B cell (primary cell): ENCODE results near the gene QRFP. TPM values are rescaled to one million over a fixed set of nuclear protein-coding genes. Genes with fewer than 3 reads are reported as not detected.

ENCODE experiments used
- ATAC-seq: fragments of 200-7000 bp; cut with Tn5 transposase; one replicate; pipeline ENCODE4 v1.10.0; 2021; ENCODE audit warnings: low read depth, mild to moderate bottlenecking, moderate number of reproducible peaks, moderate library complexity
- CTCF ChIA-PET: fragments of 350-600 bp; sonication (Branson Sonifier 250); formaldehyde crosslinking; loops from one replicate; lab custom pipeline; 2021; ENCODE audit warnings: antibody characterized with exemption, inconsistent platforms; lab: Charles Lee
- POLR2A ChIA-PET: fragments of 350-600 bp; sonication (Branson Sonifier 250); formaldehyde crosslinking; loops from one replicate; lab custom pipeline; 2021; ENCODE audit warnings: antibody characterized with exemption; lab: Charles Lee
- DNase-seq: peaks from one replicate; pipeline ENCODE4 v3.0.0; 2013
- H2AFZ ChIP-seq: 2 replicates; pipeline ENCODE4 v1.6.1; 2012; ENCODE audit warnings: mild to moderate bottlenecking, low read depth, low read length; ENCODE audit not compliant: insufficient read depth, poor library complexity, severe bottlenecking
- H3K27ac ChIP-seq, 2 donors: 1 replicate in 1 of 2; 2 replicates in 1 of 2; pipeline ENCODE4 v1.5.1; 2012 to 2013; ENCODE audit warnings: low read length in 2 of 2, mild to moderate bottlenecking in 2 of 2, moderate library complexity in 1 of 2
- H3K27me3 ChIP-seq, 4 experiments: fragments of 200-600 bp in 1 of 4; sonication (generic) in 1 of 4; replicated peaks in 1 of 4; 1 replicate in 2 of 4; 2 replicates in 2 of 4; pipeline versions ENCODE4 v1.6.1 to v1.7.0; 2013 to 2016; ENCODE audit warnings: low read length in 3 of 4, mild to moderate bottlenecking in 2 of 4, mixed read lengths in 1 of 4, moderate library complexity in 1 of 4; ENCODE audit not compliant: insufficient read depth in 4 of 4, control insufficient read depth in 3 of 4; ENCODE audit errors: control extremely low read depth in 1 of 4
- H3K36me3 ChIP-seq, 2 experiments: replicated peaks in 1 of 2; 1 replicate in 1 of 2; 2 replicates in 1 of 2; pipeline versions ENCODE4 v1.6.1 to v1.7.1; 2013; ENCODE audit warnings: low read length in 1 of 2; ENCODE audit not compliant: insufficient read depth in 2 of 2, control insufficient read depth in 1 of 2; ENCODE audit errors: control extremely low read depth in 1 of 2, extremely low read depth in 1 of 2
- H3K4me1 ChIP-seq, 2 donors: fragments of 200-600 bp in 1 of 2; sonication (generic) in 1 of 2; 1 replicate in 1 of 2; 2 replicates in 1 of 2; pipeline versions ENCODE4 v1.5.1 to v1.6.1; 2013 to 2017; ENCODE audit warnings: low read length in 2 of 2; ENCODE audit not compliant: control insufficient read depth in 2 of 2, insufficient read depth in 2 of 2
- H3K4me2 ChIP-seq: replicated peaks from 2 replicates; pipeline ENCODE3; 2012; ENCODE audit warnings: mild to moderate bottlenecking, low read depth, low read length; ENCODE audit not compliant: poor library complexity, severe bottlenecking
- H3K4me3 ChIP-seq, 5 experiments: fragments of 200-600 bp in 1 of 5; sonication (generic) in 1 of 5; 1 replicate in 3 of 5; 2 replicates in 2 of 5; pipeline versions ENCODE4 v1.5.1 to v1.7.0; 2011 to 2016; ENCODE audit warnings: low read length in 4 of 5, mild to moderate bottlenecking in 4 of 5, low read depth in 2 of 5, control low read depth in 1 of 5, moderate library complexity in 1 of 5; ENCODE audit not compliant: insufficient read depth in 1 of 5; ENCODE audit errors: control extremely low read depth in 1 of 5, extremely low read depth in 1 of 5
- H3K79me2 ChIP-seq: fragments of 200-600 bp; sonication (generic); one replicate; pipeline ENCODE4 v1.6.0; 2016; ENCODE audit warnings: low read length; ENCODE audit not compliant: control insufficient read depth, insufficient read depth
- H3K9ac ChIP-seq: fragments of 200-600 bp; sonication (generic); 2 replicates; pipeline ENCODE4 v1.6.1; 2017; ENCODE audit warnings: mild to moderate bottlenecking, low read length, moderate library complexity
- H3K9me3 ChIP-seq, 3 donors: one replicate each; pipeline versions ENCODE4 v1.6.1 to v1.7.1; 2013; ENCODE audit warnings: low read length in 2 of 3; ENCODE audit not compliant: control insufficient read depth in 2 of 3, insufficient read depth in 1 of 3; ENCODE audit errors: control extremely low read depth in 1 of 3
- H4K20me1 ChIP-seq: 2 replicates; pipeline ENCODE4 v1.6.0; 2012; ENCODE audit warnings: mild to moderate bottlenecking, low read length; ENCODE audit not compliant: insufficient read depth, control insufficient read depth, poor library complexity, severe bottlenecking
- H3K27ac Mint-ChIP-seq: one replicate; pipeline ENCODE4 v1.8.0; 2021; ENCODE audit warnings: mixed read lengths
- H3K27me3 Mint-ChIP-seq: one replicate; pipeline ENCODE4 v1.8.0; 2021; ENCODE audit warnings: mixed read lengths
- H3K4me1 Mint-ChIP-seq: one replicate; pipeline ENCODE4 v1.8.0; 2021; ENCODE audit warnings: mixed read lengths
- H3K4me3 Mint-ChIP-seq: one replicate; pipeline ENCODE4 v1.8.0; 2021; ENCODE audit warnings: mixed read lengths
- H3K9me3 Mint-ChIP-seq: one replicate; pipeline ENCODE4 v1.8.0; 2022; ENCODE audit warnings: mixed read lengths; ENCODE audit not compliant: insufficient read depth
- CTCF ChIP-seq: fragments of 200-600 bp; IDR thresholded peaks from one replicate; pipeline ENCODE4 v1.8.0; 2022; ENCODE audit warnings: antibody characterized with exemption, mild to moderate bottlenecking
- EZH2 ChIP-seq: IDR thresholded peaks from 2 replicates; pipeline ENCODE4 v1.6.1; 2012; ENCODE audit warnings: borderline replicate concordance, low read depth, mild to moderate bottlenecking, moderate library complexity, low read length; ENCODE audit not compliant: insufficient read depth, poor library complexity, severe bottlenecking
- WGBS: methylation state at CpG from one replicate; pipeline ENCODE4 v1.1.5; 2013; ENCODE audit warnings: missing lambda C conversion rate; ENCODE audit not compliant: insufficient coverage; 5-methylcytosine and 5-hydroxymethylcytosine counted together
- intact Hi-C: fragments of 100-400 bp; cut with micrococcal nuclease; formaldehyde crosslinking; loops from one replicate; pipeline ENCODE4 v1.10.0; 2022
- polyA plus RNA-seq: library from polyadenylated mRNA; depleted of rRNA; stranded (reverse); fragments of >200 nt; gene quantifications from 2 replicates; pipeline ENCODE4 v1.2.3, GENCODE V29; 2012
- total RNA-seq, 2 donors: library from RNA; stranded (reverse); fragments of 120-200 nt in 1 of 2; gene quantifications; 1 replicate in 1 of 2; 2 replicates in 1 of 2; pipeline versions ENCODE4 v1.2.3 to v1.2.4, GENCODE V29; 2013 to 2022

The QRFP gene
- total and polyA plus RNA-seq, 2 donors (not counting 1 experiment from before 2014, with no cell fraction given), result 0.07 TPM; not detected in 1

GRCh38 chr9:130857864-130858738, 38.5 kb downstream of the QRFP start:
- Histone ChIP-seq H3K4me3 (no peak overlapping the region), H3K9me3 (no peaks in the 10 kb centered on the region), H3K4me1 (no peaks in the 10 kb centered on the region), H3K27ac (no peak overlapping the region), H2AFZ (no peak overlapping the region), H3K79me2 (no peaks in the 10 kb centered on the region), H3K4me2 (no peak overlapping the region), H3K9ac (no peak overlapping the region), H3K36me3 (peaks cover 1 to 25% of the 10 kb centered on the region in 2 experiments), H3K27me3 (no peaks in the 10 kb centered on the region), H4K20me1 (no peaks in the 10 kb centered on the region)
- no peak for TF ChIP-seq EZH2
- Mint-ChIP-seq H3K27ac (no peak overlapping the region), H3K4me1 (no peaks in the 10 kb centered on the region), H3K9me3 (no peaks in the 10 kb centered on the region), H3K27me3 (no peaks in the 10 kb centered on the region), H3K4me3 (no peak overlapping the region)
- CTCF ChIA-PET, result interaction anchor here (1.3 to 1.4 kb wide), 3 partner anchors 9 to 149 kb away, joined by 3 to 4 read pairs (median 3); no protein-coding TSS in a partner anchor
- ATAC-seq (no peak), DNase-seq (no peak)
- POLR2A ChIA-PET, result no interaction called here
- intact Hi-C loops, result no loop called here
- 82% methylated on average over 20 of the region's 22 CpGs for WGBS

- WGBS, result 97% methylated on average over 5 of the region's 8 CpGs
- CTCF ChIA-PET, result interaction anchor here (0.7 to 1.0 kb wide), 2 partner anchors 13 to 150 kb away, joined by 3 read pairs; no protein-coding TSS in a partner anchor
- H2AFZ ChIP-seq, result no peak overlapping the region
- no peaks in the 10 kb centered on the region for H4K20me1 ChIP-seq
- POLR2A ChIA-PET, result no interaction called here
- no peak overlapping the region for H3K27ac ChIP-seq
- no peak overlapping the region for H3K4me3 ChIP-seq
- DNase-seq, result no peak
- Mint-ChIP-seq H3K27me3 (no peaks in the 10 kb centered on the region), H3K4me1 (no peaks in the 10 kb centered on the region), H3K9me3 (no peaks in the 10 kb centered on the region), H3K4me3 (no peak overlapping the region), H3K27ac (no peak overlapping the region)
- H3K36me3 ChIP-seq, result peaks cover 1 to 22% of the 10 kb centered on the region in 2 experiments
- no peaks in the 10 kb centered on the region for H3K27me3 ChIP-seq
- TF ChIP-seq CTCF (no peak), EZH2 (no peak)
- H3K4me2 ChIP-seq, result no peak overlapping the region
- no peaks in the 10 kb centered on the region for H3K79me2 ChIP-seq
- no peak for ATAC-seq
- intact Hi-C loops, result no loop called here
- H3K9ac ChIP-seq, result no peak overlapping the region
- H3K9me3 ChIP-seq, result no peaks in the 10 kb centered on the region
- H3K4me1 ChIP-seq, result no peaks in the 10 kb centered on the region
These were observed 40.1 kb downstream of the QRFP start for GRCh38 chr9:130856474-130856873.
